ENCODE measurements around the gene HDAC4.

DNA sequence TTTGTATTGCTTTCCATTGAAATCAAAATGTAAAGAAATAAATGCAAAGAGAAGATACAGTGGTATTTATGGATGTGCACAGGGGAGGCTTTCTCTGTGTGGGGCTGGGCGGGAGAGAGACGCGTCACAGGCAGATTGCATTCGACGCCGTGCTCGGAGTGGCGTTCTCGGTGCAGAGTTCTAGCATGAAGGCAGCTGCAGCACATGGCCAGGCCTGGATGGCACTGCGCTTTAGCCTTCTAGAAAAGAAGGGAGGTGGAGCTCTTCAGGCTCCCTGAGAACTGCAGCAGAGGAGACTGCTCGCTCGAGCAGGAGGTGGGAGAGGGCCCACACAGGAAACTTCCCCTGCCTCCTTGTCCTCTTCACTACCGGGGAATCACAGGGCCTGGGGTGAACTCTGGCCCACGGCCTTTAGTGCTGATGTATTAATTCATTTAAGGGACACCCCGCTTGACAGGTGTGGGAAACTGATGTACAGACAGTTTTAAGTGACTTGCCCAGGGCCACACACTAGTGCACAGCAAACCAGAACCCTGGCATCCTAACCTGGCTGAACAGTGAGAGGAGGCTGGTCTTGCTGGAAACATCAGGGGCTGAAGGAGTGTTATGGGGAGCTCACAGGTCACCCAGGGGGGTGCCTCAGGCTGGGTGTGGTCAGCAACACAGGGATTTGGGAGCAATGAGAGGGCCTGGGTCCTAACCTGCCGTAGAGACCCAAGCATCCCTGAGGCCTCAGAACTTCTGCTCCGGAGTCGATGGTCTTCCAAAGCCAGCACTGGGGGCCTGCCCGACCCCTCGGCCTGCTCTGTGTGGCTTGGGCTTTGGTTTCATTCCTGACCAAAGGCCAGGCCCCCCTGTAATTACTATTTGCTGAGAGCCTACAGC is 199.9 kb downstream of the HDAC4 start:
- no peak for TF ChIP-seq ZNF274 (IDR thresholded peaks at IDR 0.05; ENCODE audit: low read depth, low read length)
- TF ChIP-seq YY1 (IDR thresholded peaks at IDR 0.05; ENCODE audit: insufficient read depth, insufficient read length) = no peak
- no peak for TF ChIP-seq SUZ12 (IDR thresholded peaks at IDR 0.05; ENCODE audit: extremely low read depth, insufficient read depth, insufficient read length)
